ENCODE data around the gene ACTL8.

ACTL8 gene

DNA sequence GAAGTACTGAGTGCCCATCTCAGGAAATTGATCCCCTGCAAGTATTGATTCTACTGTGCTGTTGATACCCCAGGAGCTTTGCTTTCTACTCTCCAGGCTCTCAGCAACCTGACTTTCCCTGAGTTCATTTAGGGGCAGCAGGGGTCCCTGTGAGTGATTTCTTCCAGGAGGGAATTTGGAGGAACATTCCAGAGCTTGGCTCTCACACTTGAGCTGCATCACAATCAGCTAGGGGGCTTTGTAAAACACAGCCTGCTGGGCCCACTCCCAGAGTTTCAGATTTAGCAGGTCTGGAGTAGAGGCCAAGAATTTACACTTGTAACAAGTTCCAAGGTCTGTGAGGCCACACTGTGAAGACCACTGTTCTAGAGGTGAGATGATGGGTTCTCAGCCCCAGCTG, 16.1 kb upstream of the ACTL8 start:
- H2AFZ ChIP-seq (ENCODE audit: low read depth), result no peak overlapping the region
- no peak for TF ChIP-seq CTCF (conservative IDR thresholded peaks at IDR 0.05; ENCODE audit: low read depth, low read length)
- no peaks in the 10 kb centered on the region for H3K4me1 ChIP-seq (ENCODE audit: low read depth, poor library complexity, severe bottlenecking)
- no peak overlapping the region for H3K9ac ChIP-seq
- H3K4me3 ChIP-seq (IDR thresholded peaks at IDR 0.05; ENCODE audit: insufficient read depth, low read depth, low read length), result no peak overlapping the region
- no peak overlapping the region for H3K27ac ChIP-seq
- H3K4me2 ChIP-seq, result no peak overlapping the region
- no peaks in the 10 kb centered on the region for H4K20me1 ChIP-seq (ENCODE audit: insufficient read depth)
- no peaks in the 10 kb centered on the region for H3K79me2 ChIP-seq (ENCODE audit: insufficient read depth, low read depth)
- H3K27me3 ChIP-seq (ENCODE audit: insufficient read depth, low read depth), result peaks cover 17% of the 10 kb centered on the region; the same call in 1 of the 2 replicates
- H3K36me3 ChIP-seq (ENCODE audit: insufficient read depth), result no peaks in the 10 kb centered on the region

GRCh38 chr1:17741052-17741451, 14.1 kb upstream of the ACTL8 start:
- no peak overlapping the region for H3K4me3 ChIP-seq (IDR thresholded peaks at IDR 0.05; ENCODE audit: insufficient read depth, low read depth, low read length)
- no peaks in the 10 kb centered on the region for H3K4me1 ChIP-seq (ENCODE audit: low read depth, poor library complexity, severe bottlenecking)
- H3K36me3 ChIP-seq (ENCODE audit: insufficient read depth), result no peaks in the 10 kb centered on the region
- no peak for TF ChIP-seq CTCF (conservative IDR thresholded peaks at IDR 0.05; ENCODE audit: low read depth, low read length)
- H3K27me3 ChIP-seq (ENCODE audit: insufficient read depth, low read depth), result peaks cover 19% of the 10 kb centered on the region; the same call in 1 of the 2 replicates
- no peaks in the 10 kb centered on the region for H3K79me2 ChIP-seq (ENCODE audit: insufficient read depth, low read depth)
- no peaks in the 10 kb centered on the region for H4K20me1 ChIP-seq (ENCODE audit: insufficient read depth)
- H3K4me2 ChIP-seq, result no peak overlapping the region
- no peak overlapping the region for H2AFZ ChIP-seq (ENCODE audit: low read depth)
- no peak overlapping the region for H3K9ac ChIP-seq
- H3K27ac ChIP-seq, result no peak overlapping the region

- no peaks in the 10 kb centered on the region for H4K20me1 ChIP-seq (ENCODE audit: insufficient read depth)
- H3K4me1 ChIP-seq (ENCODE audit: low read depth, poor library complexity, severe bottlenecking), result no peaks in the 10 kb centered on the region
- peaks cover 19% of the 10 kb centered on the region; the same call in 1 of the 2 replicates for H3K27me3 ChIP-seq (ENCODE audit: insufficient read depth, low read depth)
- H2AFZ ChIP-seq (ENCODE audit: low read depth), result no peak overlapping the region
- no peak overlapping the region for H3K27ac ChIP-seq
- H3K36me3 ChIP-seq (ENCODE audit: insufficient read depth), result no peaks in the 10 kb centered on the region
- H3K79me2 ChIP-seq (ENCODE audit: insufficient read depth, low read depth), result no peaks in the 10 kb centered on the region
- H3K4me3 ChIP-seq (IDR thresholded peaks at IDR 0.05; ENCODE audit: insufficient read depth, low read depth, low read length), result no peak overlapping the region
- no peak for TF ChIP-seq CTCF (conservative IDR thresholded peaks at IDR 0.05; ENCODE audit: low read depth, low read length)
- no peak overlapping the region for H3K9ac ChIP-seq
- H3K4me2 ChIP-seq, result no peak overlapping the region
These were observed 12.6 kb upstream of the ACTL8 start for GRCh38 chr1:17742583-17742982.

GRCh38 chr1:17743008-17743647, 12.0 kb upstream of the ACTL8 start:
- H3K27me3 ChIP-seq (ENCODE audit: insufficient read depth, low read depth), result peaks cover 19% of the 10 kb centered on the region; the same call in 1 of the 2 replicates
- H3K4me1 ChIP-seq (ENCODE audit: low read depth, poor library complexity, severe bottlenecking), result no peaks in the 10 kb centered on the region
- TF ChIP-seq CTCF (conservative IDR thresholded peaks at IDR 0.05; ENCODE audit: low read depth, low read length), result no peak
- no peak overlapping the region for H3K9ac ChIP-seq
- H3K27ac ChIP-seq, result no peak overlapping the region
- H2AFZ ChIP-seq (ENCODE audit: low read depth), result no peak overlapping the region
- H3K79me2 ChIP-seq (ENCODE audit: insufficient read depth, low read depth), result no peaks in the 10 kb centered on the region
- no peaks in the 10 kb centered on the region for H4K20me1 ChIP-seq (ENCODE audit: insufficient read depth)
- no peak overlapping the region for H3K4me2 ChIP-seq
- no peak overlapping the region for H3K4me3 ChIP-seq (IDR thresholded peaks at IDR 0.05; ENCODE audit: insufficient read depth, low read depth, low read length)
- no peaks in the 10 kb centered on the region for H3K36me3 ChIP-seq (ENCODE audit: insufficient read depth)

Data from KMS-11 (cell line).